CD4-positive, CD25-positive, alpha-beta regulatory T cell (primary cell): Measurements from ENCODE around the gene UBE2R2. TPM values are rescaled to one million over a fixed set of nuclear protein-coding genes. Genes with fewer than 3 reads are reported as not detected.
"Not testable (repeated sequence)": the region's sequence is repeated elsewhere in the genome, so short reads cannot be mapped to it uniquely, and the experiment has no call there.

Experiments used
- ATAC-seq, 2 donors: fragments of 150-1000 bp; cut with Tn5 transposase; one replicate each; pipeline ENCODE4 v1.10.0; 2021; ENCODE audit warnings: low read depth in 2 of 2, moderate number of reproducible peaks in 2 of 2, moderate library complexity in 1 of 2
- DNase-seq, 3 donors: peaks; one replicate each; pipeline versions ENCODE4 v3.0.0 to v3.0.0-alpha.2; 2012 to 2022; ENCODE audit warnings: mixed read lengths in 1 of 3
- H3K27ac ChIP-seq: one replicate; pipeline ENCODE4 v1.7.0; 2013; ENCODE audit warnings: mild to moderate bottlenecking, low read length; ENCODE audit not compliant: insufficient read depth, poor library complexity, severe bottlenecking
- H3K27me3 ChIP-seq: one replicate; pipeline ENCODE4 v1.7.0; 2013; ENCODE audit warnings: low read length; ENCODE audit not compliant: control insufficient read depth, insufficient read depth
- H3K36me3 ChIP-seq: one replicate; pipeline ENCODE4 v1.7.0; 2013; ENCODE audit warnings: mild to moderate bottlenecking, low read length, moderate library complexity; ENCODE audit not compliant: control insufficient read depth, insufficient read depth
- H3K4me1 ChIP-seq: 2 replicates; pipeline ENCODE4 v1.7.0; 2013; ENCODE audit warnings: mild to moderate bottlenecking, low read length; ENCODE audit not compliant: insufficient read depth, control insufficient read depth, poor library complexity, severe bottlenecking
- H3K4me3 ChIP-seq: one replicate; pipeline ENCODE4 v1.7.0; 2013; ENCODE audit warnings: low read depth, mild to moderate bottlenecking, low read length, moderate library complexity
- H3K9me3 ChIP-seq, 2 experiments: 1 replicate in 1 of 2; 2 replicates in 1 of 2; pipeline ENCODE4 v1.7.0; 2013; ENCODE audit warnings: low read length in 2 of 2, mild to moderate bottlenecking in 1 of 2, moderate library complexity in 1 of 2; ENCODE audit not compliant: control insufficient read depth in 2 of 2
- H3K27ac Mint-ChIP-seq, 3 donors: one replicate each; pipeline ENCODE4 v1.8.0; 2020 to 2022; ENCODE audit warnings: mild to moderate bottlenecking in 3 of 3, mixed read lengths in 3 of 3, moderate library complexity in 2 of 3
- H3K27me3 Mint-ChIP-seq: one replicate; pipeline ENCODE4 v1.8.0; 2022; ENCODE audit warnings: mild to moderate bottlenecking, mixed read lengths
- H3K36me3 Mint-ChIP-seq: one replicate; pipeline ENCODE4 v1.8.0; 2020; ENCODE audit warnings: mixed read lengths
- H3K4me1 Mint-ChIP-seq, 4 donors: one replicate each; pipeline ENCODE4 v1.8.0; 2020 to 2022; ENCODE audit warnings: mixed read lengths in 4 of 4, mild to moderate bottlenecking in 1 of 4
- H3K4me3 Mint-ChIP-seq, 4 donors: one replicate each; pipeline ENCODE4 v1.8.0; 2020 to 2022; ENCODE audit warnings: mild to moderate bottlenecking in 4 of 4, mixed read lengths in 4 of 4, moderate library complexity in 3 of 4
- H3K9me3 Mint-ChIP-seq, 7 donors: one replicate each; pipeline ENCODE4 v1.8.0; 2020 to 2022; ENCODE audit warnings: mixed read lengths in 7 of 7, mild to moderate bottlenecking in 3 of 7, moderate library complexity in 2 of 7
- polyA plus RNA-seq, 4 donors: library from polyadenylated mRNA; unstranded; fragments of 300-500 nt; fragmentation: Illumina TruSeq; gene quantifications; one replicate each; pipeline ENCODE4 v1.2.3, GENCODE V29; 2021
- total RNA-seq: library from RNA; stranded (reverse); gene quantifications from one replicate; pipeline ENCODE4 v1.2.3, GENCODE V29; 2022

Gene UBE2R2
- total and polyA plus RNA-seq, 5 donors from 2014 or later = 14.8 to 33.3 (median 16.4) TPM

DNA sequence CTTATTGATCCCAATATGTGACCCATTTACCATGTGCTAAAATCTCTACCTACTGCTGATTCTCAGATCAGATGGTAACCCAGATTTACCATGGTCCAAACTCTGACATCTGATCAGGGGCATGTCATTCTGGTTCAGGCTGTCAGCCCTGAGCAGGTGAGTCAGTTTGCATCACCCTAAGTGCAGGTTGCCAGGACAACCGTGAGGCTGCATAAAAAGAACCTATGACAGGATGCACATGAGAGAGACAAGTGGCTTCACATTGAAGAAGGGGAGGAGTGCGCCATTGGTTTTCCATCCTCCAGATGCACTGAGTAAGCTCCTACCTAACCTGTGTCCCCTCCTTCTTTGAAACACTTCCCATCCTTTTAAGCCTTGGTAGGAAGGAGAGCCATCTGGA is 22.4 kb upstream of the UBE2R2 start:
- peaks cover 0 to 2% (median 0%) of the 10 kb centered on the region in 7 donors for H3K9me3 Mint-ChIP-seq
- DNase-seq (peak in 1 of 3 donors; percentile 27), ATAC-seq (peak in 1 of 2 donors; percentile 47)
- Histone ChIP-seq H3K27ac (no peak overlapping the region), H3K27me3 (peaks cover 7% of the 10 kb centered on the region), H3K36me3 (no peaks in the 10 kb centered on the region), H3K4me1 (no peaks in the 10 kb centered on the region), H3K9me3 (no peaks in the 10 kb centered on the region), H3K4me3 (no peak overlapping the region)
- no peak overlapping the region for H3K27ac Mint-ChIP-seq
- no peaks in the 10 kb centered on the region for H3K36me3 Mint-ChIP-seq
- H3K4me1 Mint-ChIP-seq = no peaks in the 10 kb centered on the region
- H3K27me3 Mint-ChIP-seq = peaks cover 31% of the 10 kb centered on the region
- H3K4me3 Mint-ChIP-seq = no peak overlapping the region

DNA sequence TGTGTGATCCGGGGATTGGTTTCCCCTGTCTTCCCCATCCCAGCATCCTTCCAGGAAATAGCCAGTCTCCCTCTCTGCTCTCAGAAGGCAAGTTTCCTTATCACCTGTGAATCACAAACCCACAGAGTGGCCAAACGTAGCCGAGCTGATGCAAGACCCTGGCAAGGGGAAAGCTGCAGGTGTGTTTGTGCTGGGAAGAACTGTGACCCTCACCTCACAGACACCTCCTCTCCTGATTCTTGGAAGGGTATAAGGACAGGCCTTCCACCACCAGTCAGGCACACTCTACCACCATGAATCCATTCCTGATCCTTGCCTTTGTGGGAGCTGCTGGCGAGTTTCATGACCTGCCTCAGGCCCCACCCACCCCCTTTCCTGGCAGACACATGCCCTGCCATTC is 21.7 kb upstream of the UBE2R2 start, which contains the start of gene PRSS3:
TSS of gene PRSS3 (plus strand) at position 281 of the 400 bp plus-strand sequence. CDS start at position 294, 13 bp downstream.
- no peak for DNase-seq
- no peaks in the 10 kb centered on the region for H3K36me3 ChIP-seq
- no peak within 1 kb of the TSS for H3K27ac Mint-ChIP-seq
- H3K4me3 ChIP-seq = no peak within 1 kb of the TSS
- H3K27me3 Mint-ChIP-seq = peaks cover 31% of the 10 kb centered on the region
- peaks cover 4% of the 10 kb centered on the region for H3K27me3 ChIP-seq
- H3K9me3 Mint-ChIP-seq = peaks cover 0 to 2% (median 0%) of the 10 kb centered on the region in 7 donors
- H3K9me3 ChIP-seq = no peaks in the 10 kb centered on the region
- no peak within 1 kb of the TSS for H3K4me3 Mint-ChIP-seq
- H3K4me1 Mint-ChIP-seq = no peaks in the 10 kb centered on the region
- no peaks in the 10 kb centered on the region for H3K4me1 ChIP-seq
- ATAC-seq = no peak
- H3K36me3 Mint-ChIP-seq = no peaks in the 10 kb centered on the region
- H3K27ac ChIP-seq = no peak within 1 kb of the TSS

DNA sequence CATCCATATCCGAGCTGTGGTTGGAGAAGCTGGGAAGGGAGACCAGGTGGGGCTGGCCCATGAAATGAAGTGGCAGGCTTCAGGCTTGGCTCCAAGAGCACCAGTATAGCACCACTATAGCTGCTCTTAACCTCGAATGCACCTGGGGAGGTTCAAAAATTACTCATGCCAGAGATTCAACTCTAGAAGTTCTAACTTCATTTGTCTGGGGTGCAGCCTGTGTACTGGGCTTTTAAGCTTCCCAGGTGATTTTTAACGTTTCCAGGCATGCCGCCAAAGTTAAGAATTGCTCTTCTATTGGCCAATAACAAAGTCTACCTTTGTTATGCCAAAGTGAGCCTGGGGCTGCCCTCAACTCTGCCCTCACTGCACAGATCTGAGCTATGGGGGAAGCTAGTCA is 21.1 kb upstream of the UBE2R2 start:
- Histone ChIP-seq H3K36me3 (no peaks in the 10 kb centered on the region), H3K9me3 (no peaks in the 10 kb centered on the region), H3K27ac (no peak overlapping the region), H3K4me1 (no peaks in the 10 kb centered on the region), H3K4me3 (no peak overlapping the region), H3K27me3 (peaks cover 4% of the 10 kb centered on the region)
- H3K27me3 Mint-ChIP-seq = peaks cover 28% of the 10 kb centered on the region
- no peak overlapping the region for H3K4me3 Mint-ChIP-seq
- ATAC-seq (no peak), DNase-seq (no peak)
- H3K9me3 Mint-ChIP-seq = peaks cover 0 to 2% (median 0%) of the 10 kb centered on the region in 7 donors
- H3K4me1 Mint-ChIP-seq = no peaks in the 10 kb centered on the region
- no peak overlapping the region for H3K27ac Mint-ChIP-seq
- H3K36me3 Mint-ChIP-seq = no peaks in the 10 kb centered on the region

DNA sequence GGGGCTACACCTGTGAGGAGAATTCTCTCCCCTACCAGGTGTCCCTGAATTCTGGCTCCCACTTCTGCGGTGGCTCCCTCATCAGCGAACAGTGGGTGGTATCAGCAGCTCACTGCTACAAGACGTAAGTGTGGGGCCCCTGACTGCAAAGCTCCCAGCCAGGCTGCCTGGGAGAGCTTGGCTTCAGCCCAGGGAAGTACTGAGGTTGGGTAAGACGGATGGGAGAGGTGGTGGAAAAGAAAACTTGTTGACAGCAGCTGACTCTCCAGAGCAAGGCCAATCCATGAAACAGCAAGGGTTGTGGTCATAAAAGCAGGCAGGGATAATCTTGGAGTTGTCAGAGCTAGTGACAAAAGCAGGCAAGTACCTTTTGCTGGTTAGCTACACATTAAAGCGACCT is 20.3 kb upstream of the UBE2R2 start:
- H3K27me3 ChIP-seq, H3K36me3 Mint-ChIP-seq, H3K4me3 ChIP-seq, H3K4me3 Mint-ChIP-seq, H3K4me1 ChIP-seq, ATAC-seq, DNase-seq, H3K36me3 ChIP-seq, H3K27ac ChIP-seq, H3K9me3 Mint-ChIP-seq, H3K27ac Mint-ChIP-seq, H3K4me1 Mint-ChIP-seq, H3K9me3 ChIP-seq: not testable (repeated sequence)
- H3K27me3 Mint-ChIP-seq = peaks cover 24% of the 10 kb centered on the region

DNA sequence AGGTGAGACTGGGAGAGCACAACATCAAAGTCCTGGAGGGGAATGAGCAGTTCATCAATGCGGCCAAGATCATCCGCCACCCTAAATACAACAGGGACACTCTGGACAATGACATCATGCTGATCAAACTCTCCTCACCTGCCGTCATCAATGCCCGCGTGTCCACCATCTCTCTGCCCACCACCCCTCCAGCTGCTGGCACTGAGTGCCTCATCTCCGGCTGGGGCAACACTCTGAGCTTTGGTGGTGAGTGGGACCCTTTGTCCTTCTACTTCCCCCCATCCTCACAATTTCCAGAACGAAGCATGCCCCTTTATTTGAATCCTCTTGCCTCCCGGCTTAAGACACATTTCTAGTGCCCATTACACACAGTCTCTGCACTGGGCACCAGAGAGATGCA is 19.1 kb upstream of the UBE2R2 start:
- no peaks in the 10 kb centered on the region for H3K36me3 Mint-ChIP-seq
- DNase-seq = no peak

DNA sequence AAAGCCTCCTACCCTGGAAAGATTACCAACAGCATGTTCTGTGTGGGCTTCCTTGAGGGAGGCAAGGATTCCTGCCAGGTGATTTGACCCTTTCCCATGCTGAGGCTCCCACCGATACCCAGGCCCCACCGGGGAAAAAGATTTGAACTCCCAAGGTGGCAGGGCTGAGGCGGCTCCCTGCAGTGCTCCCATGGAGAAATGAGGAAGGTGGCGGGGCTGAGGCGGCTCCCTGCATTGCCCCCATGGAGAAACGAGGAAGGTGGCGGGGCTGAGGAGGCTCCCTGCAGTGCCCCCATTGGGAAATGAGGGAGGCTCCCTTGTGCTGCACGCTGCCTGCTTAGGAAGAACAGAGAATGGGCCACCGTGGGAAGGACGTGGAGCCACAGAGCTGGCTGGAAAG is 18.4 kb upstream of the UBE2R2 start:
- Mint-ChIP-seq H3K27me3 (peaks cover 26% of the 10 kb centered on the region), H3K36me3 (no peaks in the 10 kb centered on the region), H3K27ac (no peak overlapping the region), H3K4me3 (no peak overlapping the region), H3K4me1 (no peaks in the 10 kb centered on the region), H3K9me3 (peaks cover 0 to 2% (median 0%) of the 10 kb centered on the region in 7 donors)
- Histone ChIP-seq H3K4me1 (no peaks in the 10 kb centered on the region), H3K27me3 (no peaks in the 10 kb centered on the region), H3K36me3 (no peaks in the 10 kb centered on the region), H3K27ac (no peak overlapping the region), H3K9me3 (no peaks in the 10 kb centered on the region), H3K4me3 (no peak overlapping the region)
- DNase-seq (no peak), ATAC-seq (no peak)

More for the DNA sequence above, 19.1 kb upstream of the UBE2R2 start:
- no peaks in the 10 kb centered on the region for H3K27me3 ChIP-seq
- H3K4me3 Mint-ChIP-seq = no peak overlapping the region
- no peak overlapping the region for H3K27ac ChIP-seq
- no peaks in the 10 kb centered on the region for H3K9me3 ChIP-seq
- H3K36me3 ChIP-seq = no peaks in the 10 kb centered on the region
- H3K4me1 Mint-ChIP-seq = no peaks in the 10 kb centered on the region
- H3K27ac Mint-ChIP-seq = no peak overlapping the region
- H3K9me3 Mint-ChIP-seq = peaks cover 0 to 2% (median 0%) of the 10 kb centered on the region in 7 donors
- no peak for ATAC-seq
- no peak overlapping the region for H3K4me3 ChIP-seq
- H3K27me3 Mint-ChIP-seq = peaks cover 19% of the 10 kb centered on the region
- H3K4me1 ChIP-seq = no peaks in the 10 kb centered on the region

DNA sequence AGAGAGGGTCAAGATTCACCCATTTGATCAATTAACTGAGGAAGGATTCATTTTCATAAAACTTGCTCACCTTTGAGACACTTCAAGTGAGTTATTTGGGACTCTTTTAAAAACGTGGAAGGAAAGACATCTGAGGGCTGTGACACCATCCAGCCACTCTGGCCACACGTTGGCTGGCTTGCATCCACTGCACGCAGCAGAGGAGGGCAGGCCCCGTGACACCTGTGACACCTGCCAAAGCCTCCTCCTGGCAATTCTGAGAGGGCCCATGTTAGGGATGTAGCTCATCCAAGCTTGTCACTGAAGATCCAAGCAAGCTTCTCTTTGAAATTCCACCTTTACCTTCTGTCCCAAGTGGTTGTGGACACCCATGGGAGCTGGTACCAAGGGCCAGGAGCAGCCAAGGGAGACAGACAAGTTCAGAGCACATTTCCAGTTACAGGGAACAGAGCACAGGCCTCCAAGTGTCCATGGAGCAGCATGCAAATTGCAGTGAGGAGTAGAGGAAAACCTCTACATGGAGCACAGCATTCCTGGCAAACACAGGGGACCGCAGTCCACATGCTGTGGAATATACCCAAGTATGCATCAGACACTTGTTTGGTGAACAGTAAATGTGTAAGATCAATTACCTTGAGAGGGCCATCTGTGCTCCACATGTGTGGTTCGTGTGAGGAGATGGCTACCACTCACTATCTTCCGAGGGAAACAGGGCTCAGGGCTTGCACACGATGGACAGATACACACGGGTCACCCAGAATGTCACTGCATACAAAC is 16.8 kb upstream of the UBE2R2 start:
- H3K9me3 ChIP-seq = no peaks in the 10 kb centered on the region
- Mint-ChIP-seq H3K27ac (no peak overlapping the region), H3K27me3 (peaks cover 24% of the 10 kb centered on the region), H3K36me3 (no peaks in the 10 kb centered on the region), H3K4me1 (no peaks in the 10 kb centered on the region), H3K4me3 (no peak overlapping the region), H3K9me3 (peaks cover 0 to 2% (median 0%) of the 10 kb centered on the region in 7 donors)
- no peak for ATAC-seq
- no peaks in the 10 kb centered on the region for H3K4me1 ChIP-seq
- DNase-seq = no peak
- H3K36me3 ChIP-seq = no peaks in the 10 kb centered on the region
- H3K4me3 ChIP-seq = no peak overlapping the region
- no peak overlapping the region for H3K27ac ChIP-seq
- H3K27me3 ChIP-seq = no peaks in the 10 kb centered on the region

DNA sequence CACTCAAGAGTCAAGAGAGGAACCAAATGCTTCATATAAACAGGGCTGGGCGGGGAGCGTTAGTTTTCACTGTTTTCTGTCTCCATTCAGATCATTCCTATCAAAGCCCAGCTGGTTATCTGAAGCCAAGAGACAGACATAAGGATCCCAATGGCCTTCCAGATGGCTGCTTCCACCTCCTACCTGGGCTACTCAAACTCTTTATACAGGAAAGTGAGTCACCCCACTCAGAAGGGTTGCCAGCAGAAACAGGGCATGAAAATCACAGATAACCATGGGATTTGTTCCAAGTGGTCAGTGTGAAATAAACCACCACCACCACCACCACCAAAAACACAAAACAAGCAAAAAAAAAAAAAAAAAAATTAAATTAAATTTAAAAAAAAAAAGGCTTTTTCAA is 16.1 kb upstream of the UBE2R2 start:
- ATAC-seq (no peak), DNase-seq (no peak)
- H3K27me3 Mint-ChIP-seq = peaks cover 31% of the 10 kb centered on the region

More for the DNA sequence above, 16.1 kb upstream of the UBE2R2 start:
- H3K4me1 ChIP-seq = no peaks in the 10 kb centered on the region
- Mint-ChIP-seq H3K36me3 (no peaks in the 10 kb centered on the region), H3K9me3 (peaks cover 0 to 2% (median 0%) of the 10 kb centered on the region in 7 donors), H3K27ac (no peak overlapping the region), H3K4me1 (no peaks in the 10 kb centered on the region), H3K4me3 (no peak overlapping the region)
- no peaks in the 10 kb centered on the region for H3K27me3 ChIP-seq
- no peak overlapping the region for H3K4me3 ChIP-seq
- H3K27ac ChIP-seq = no peak overlapping the region
- no peaks in the 10 kb centered on the region for H3K9me3 ChIP-seq
- H3K36me3 ChIP-seq = no peaks in the 10 kb centered on the region
